ENCODE results near the gene PDLIM5.

The PDLIM5 gene

DNA sequence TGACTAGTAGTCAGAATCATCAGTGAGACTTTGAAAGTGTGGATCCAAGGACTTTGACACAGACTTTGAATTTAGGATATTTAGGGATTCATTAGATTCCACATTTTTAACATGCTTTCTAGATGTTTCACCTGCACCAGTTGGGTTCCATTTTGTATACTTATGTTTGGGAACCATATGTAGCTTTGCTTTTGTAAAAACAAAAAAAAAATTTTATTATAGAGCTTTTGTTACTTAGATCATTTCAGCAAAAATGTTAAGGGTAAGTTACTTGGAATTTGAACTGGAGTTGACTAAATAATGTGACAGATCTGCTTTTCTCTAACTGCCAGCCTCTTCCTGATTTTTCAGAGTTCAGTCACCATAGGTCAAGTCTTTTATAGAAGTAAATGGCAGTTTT is 14.6 kb downstream of the PDLIM5 start:
- Histone ChIP-seq H3K4me1 (ENCODE audit: control insufficient read depth, low read length) (no peaks in the 10 kb centered on the region), H3K9me2 (replicated peaks; ENCODE audit: control insufficient read depth, low read length) (no peaks in the 10 kb centered on the region), H3K27me3 (ENCODE audit: control insufficient read depth, low read length) (no peaks in the 10 kb centered on the region), H3F3A (ENCODE audit: control insufficient read depth, insufficient read depth) (no peaks in the 10 kb centered on the region), H3K27ac (ENCODE audit: low read depth, low read length) (no peak overlapping the region), H3K9me3 (ENCODE audit: control insufficient read depth, insufficient read depth, low read length) (no peaks in the 10 kb centered on the region), H3K4me3 (ENCODE audit: low read length) (no peak overlapping the region), H3K36me3 (ENCODE audit: control insufficient read depth, low read length) (no peaks in the 10 kb centered on the region), H3K4me2 (ENCODE audit: low read length) (no peak overlapping the region), H4K20me1 (ENCODE audit: control insufficient read depth, insufficient read depth, low read depth, low read length) (no peaks in the 10 kb centered on the region), H3K79me2 (ENCODE audit: control insufficient read depth, low read length) (no peaks in the 10 kb centered on the region)
- TF ChIP-seq EZH2phosphoT487 (IDR thresholded peaks at IDR 0.05; ENCODE audit: borderline replicate concordance, low read length) (no peak), CTCF (IDR thresholded peaks at IDR 0.05; ENCODE audit: low read depth, low read length, poor library complexity, severe bottlenecking) (no peak)

- Histone ChIP-seq H4K20me1 (ENCODE audit: control insufficient read depth, insufficient read depth, low read depth, low read length) (no peaks in the 10 kb centered on the region), H3K4me2 (ENCODE audit: low read length) (no peak overlapping the region), H3K9me2 (replicated peaks; ENCODE audit: control insufficient read depth, low read length) (no peaks in the 10 kb centered on the region), H3K27me3 (ENCODE audit: control insufficient read depth, low read length) (no peaks in the 10 kb centered on the region), H3K27ac (ENCODE audit: low read depth, low read length) (no peak overlapping the region), H3F3A (ENCODE audit: control insufficient read depth, insufficient read depth) (no peaks in the 10 kb centered on the region), H3K4me1 (ENCODE audit: control insufficient read depth, low read length) (no peaks in the 10 kb centered on the region), H3K4me3 (ENCODE audit: low read length) (no peak overlapping the region), H3K79me2 (ENCODE audit: control insufficient read depth, low read length) (no peaks in the 10 kb centered on the region), H3K9me3 (ENCODE audit: control insufficient read depth, insufficient read depth, low read length) (no peaks in the 10 kb centered on the region), H3K36me3 (ENCODE audit: control insufficient read depth, low read length) (no peaks in the 10 kb centered on the region)
- TF ChIP-seq EZH2phosphoT487 (IDR thresholded peaks at IDR 0.05; ENCODE audit: borderline replicate concordance, low read length) = no peak
- no peak for TF ChIP-seq CTCF (IDR thresholded peaks at IDR 0.05; ENCODE audit: low read depth, low read length, poor library complexity, severe bottlenecking)
Measured at GRCh38 chr4:94466923-94467322, 15.2 kb downstream of the PDLIM5 start.

- H3K36me3 ChIP-seq (ENCODE audit: control insufficient read depth, low read length) = no peaks in the 10 kb centered on the region
- H3K9me2 ChIP-seq (replicated peaks; ENCODE audit: control insufficient read depth, low read length) = no peaks in the 10 kb centered on the region
- no peak overlapping the region for H3K27ac ChIP-seq (ENCODE audit: low read depth, low read length)
- TF ChIP-seq EZH2phosphoT487 (IDR thresholded peaks at IDR 0.05; ENCODE audit: borderline replicate concordance, low read length) = no peak
- H3K9me3 ChIP-seq (ENCODE audit: control insufficient read depth, insufficient read depth, low read length) = no peaks in the 10 kb centered on the region
- H3K79me2 ChIP-seq (ENCODE audit: control insufficient read depth, low read length) = no peaks in the 10 kb centered on the region
- H3F3A ChIP-seq (ENCODE audit: control insufficient read depth, insufficient read depth) = no peaks in the 10 kb centered on the region
- H3K4me1 ChIP-seq (ENCODE audit: control insufficient read depth, low read length) = no peaks in the 10 kb centered on the region
- no peak overlapping the region for H3K4me3 ChIP-seq (ENCODE audit: low read length)
- H4K20me1 ChIP-seq (ENCODE audit: control insufficient read depth, insufficient read depth, low read depth, low read length) = no peaks in the 10 kb centered on the region
- no peaks in the 10 kb centered on the region for H3K27me3 ChIP-seq (ENCODE audit: control insufficient read depth, low read length)
- no peak overlapping the region for H3K4me2 ChIP-seq (ENCODE audit: low read length)
Measured at GRCh38 chr4:94468093-94468769, 16.5 kb downstream of the PDLIM5 start.

DNA sequence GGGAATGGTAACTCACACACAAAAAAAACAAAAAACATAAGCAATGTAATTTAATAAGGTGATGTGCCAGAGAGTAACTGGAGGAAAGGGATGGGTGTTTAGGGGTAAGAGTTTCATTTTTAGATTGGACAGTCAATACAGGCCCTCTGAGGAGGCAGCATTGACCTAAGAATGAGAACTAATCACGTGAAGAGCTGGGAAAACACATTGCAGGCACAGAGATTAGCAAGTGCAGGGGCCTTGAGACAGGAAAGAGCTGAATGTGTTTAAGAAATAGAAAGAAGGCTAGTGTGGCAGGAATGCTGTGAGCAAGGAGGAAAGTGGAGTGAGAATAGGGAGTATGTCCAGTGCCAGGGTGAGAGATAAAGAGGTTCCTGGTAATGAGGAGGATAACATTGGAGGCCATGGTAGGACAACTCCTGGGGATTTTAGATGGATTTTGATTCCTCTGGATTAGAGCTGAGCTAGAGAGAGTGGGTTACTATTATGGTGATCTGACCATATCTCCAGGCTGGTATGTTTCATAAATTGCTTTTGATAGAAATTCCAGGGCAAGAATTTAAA is 17.6 kb downstream of the PDLIM5 start:
- Histone ChIP-seq H3K4me1 (ENCODE audit: control insufficient read depth, low read length) (no peaks in the 10 kb centered on the region), H3K4me2 (ENCODE audit: low read length) (no peak overlapping the region), H3K4me3 (ENCODE audit: low read length) (no peak overlapping the region), H4K20me1 (ENCODE audit: control insufficient read depth, insufficient read depth, low read depth, low read length) (no peaks in the 10 kb centered on the region), H3K79me2 (ENCODE audit: control insufficient read depth, low read length) (no peaks in the 10 kb centered on the region), H3F3A (ENCODE audit: control insufficient read depth, insufficient read depth) (no peaks in the 10 kb centered on the region), H3K9me3 (ENCODE audit: control insufficient read depth, insufficient read depth, low read length) (no peaks in the 10 kb centered on the region), H3K27ac (ENCODE audit: low read depth, low read length) (no peak overlapping the region), H3K9me2 (replicated peaks; ENCODE audit: control insufficient read depth, low read length) (no peaks in the 10 kb centered on the region), H3K27me3 (ENCODE audit: control insufficient read depth, low read length) (no peaks in the 10 kb centered on the region), H3K36me3 (ENCODE audit: control insufficient read depth, low read length) (no peaks in the 10 kb centered on the region)
- TF ChIP-seq CTCF (IDR thresholded peaks at IDR 0.05; ENCODE audit: low read depth, low read length, poor library complexity, severe bottlenecking) = no peak
- TF ChIP-seq EZH2phosphoT487 (IDR thresholded peaks at IDR 0.05; ENCODE audit: borderline replicate concordance, low read length) = no peak
